Naive thymus-derived CD8-positive, alpha-beta T cell (primary cell): Measurements from ENCODE around the gene SPATA31A6. TPM values are rescaled to one million over a fixed set of nuclear protein-coding genes. Genes with fewer than 3 reads are reported as not detected.
"Not testable (repeated sequence)": the region's sequence is repeated elsewhere in the genome, so short reads cannot be mapped to it uniquely, and the experiment has no call there.

Experiments used
- ATAC-seq, 2 donors: fragments of 150-1000 bp; cut with Tn5 transposase in 1 of 2; sonication (Bioruptor Pico), chemical (Tn5 transposase) in 1 of 2; 1 replicate in 1 of 2; 2 replicates in 1 of 2; pipeline ENCODE4 v1.10.0; 2021; ENCODE audit warnings: mild to moderate bottlenecking in 2 of 2, moderate library complexity in 2 of 2
- POLR2A ChIA-PET: fragments of 350-600 bp; sonication (Branson Sonifier 250); formaldehyde crosslinking; loops from one replicate; lab custom pipeline; 2021; ENCODE audit warnings: antibody characterized with exemption; lab: Charles Lee
- DNase-seq, 10 donors: peaks; one replicate each; pipeline versions ENCODE4 v3.0.0 to v3.0.0-alpha.2; 2020 to 2022
- H3K27ac Mint-ChIP-seq, 10 donors: one replicate each; pipeline ENCODE4 v1.8.0; 2020 to 2022; ENCODE audit warnings: mild to moderate bottlenecking in 10 of 10, mixed read lengths in 10 of 10, moderate library complexity in 4 of 10, inconsistent platforms in 1 of 10
- H3K27me3 Mint-ChIP-seq, 5 donors: one replicate each; pipeline ENCODE4 v1.8.0; 2021 to 2022; ENCODE audit warnings: mixed read lengths in 5 of 5
- H3K36me3 Mint-ChIP-seq, 3 donors: one replicate each; pipeline ENCODE4 v1.8.0; 2020 to 2022; ENCODE audit warnings: mixed read lengths in 3 of 3, mild to moderate bottlenecking in 2 of 3, inconsistent platforms in 1 of 3
- H3K4me1 Mint-ChIP-seq, 4 donors: one replicate each; pipeline ENCODE4 v1.8.0; 2021 to 2022; ENCODE audit warnings: mixed read lengths in 4 of 4
- H3K4me3 Mint-ChIP-seq, 10 donors: one replicate each; pipeline ENCODE4 v1.8.0; 2020 to 2022; ENCODE audit warnings: mild to moderate bottlenecking in 10 of 10, mixed read lengths in 10 of 10, moderate library complexity in 6 of 10, inconsistent platforms in 1 of 10
- H3K9me3 Mint-ChIP-seq, 9 donors: one replicate each; pipeline ENCODE4 v1.8.0; 2020 to 2022; ENCODE audit warnings: mixed read lengths in 9 of 9, mild to moderate bottlenecking in 3 of 9, inconsistent platforms in 1 of 9, moderate library complexity in 1 of 9
- polyA plus RNA-seq, 3 donors: library from polyadenylated mRNA; unstranded; fragments of 300-500 nt; fragmentation: Illumina TruSeq; gene quantifications; one replicate each; pipeline ENCODE4 v1.2.3, GENCODE V29; 2021
- total RNA-seq, 8 experiments: library from RNA in 2 of 8; stranded (reverse) in 2 of 8; gene quantifications; one replicate each; pipeline ENCODE4 v1.2.3 and lab custom pipeline; 2021 to 2026

The SPATA31A6 gene
- not detected for total RNA-seq
- not detected for polyA plus RNA-seq
- total RNA-seq (lab: John Stamatoyannopoulos, UW): 0 reads per million in 6 experiments

DNA sequence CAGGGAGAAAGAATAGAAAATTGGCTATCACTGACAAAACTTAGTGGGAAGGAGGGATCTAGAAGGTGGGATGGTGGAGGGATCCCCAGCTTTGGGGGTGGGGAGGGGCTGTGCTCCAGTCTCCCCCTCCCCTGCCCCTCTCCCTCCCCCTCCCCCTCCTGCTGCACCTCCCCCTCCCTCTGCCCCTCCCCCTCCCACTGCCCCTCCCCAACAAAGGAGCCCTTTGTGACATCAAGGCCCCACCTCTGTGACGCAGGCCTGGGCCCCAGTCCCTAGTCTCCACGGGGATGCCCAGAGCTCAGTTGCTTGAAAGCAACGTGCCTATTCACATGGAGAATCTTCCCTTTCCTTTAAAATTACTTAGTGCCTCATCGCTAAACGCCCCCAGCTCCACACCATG lies at the start of gene SPATA31A6:
Gene SPATA31A6 (plus strand): TSS at position 301 of the 400 bp plus-strand sequence. CDS start 29 bp downstream, at position 330.
- POLR2A ChIA-PET, DNase-seq: not testable (repeated sequence)

DNA sequence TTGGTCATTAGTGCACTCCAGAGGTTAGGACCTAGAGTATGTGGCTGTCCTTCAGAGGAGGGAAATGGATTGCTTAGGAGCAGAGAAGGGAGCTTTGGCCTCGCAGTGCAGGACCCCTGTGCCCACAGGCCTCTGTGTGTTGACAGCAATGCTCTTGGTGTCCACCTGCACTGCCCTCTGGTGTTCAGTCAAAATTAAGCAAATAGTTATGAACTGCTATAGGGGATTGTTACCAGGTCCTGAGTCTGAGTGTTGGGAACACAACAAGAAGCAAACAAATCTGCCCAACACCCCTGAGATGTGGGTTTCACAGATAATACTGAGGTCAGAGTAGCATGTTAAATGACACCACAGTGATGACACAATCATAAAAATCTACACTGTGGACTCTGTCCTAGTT lies 23.2 kb upstream of the SPATA31A6 start:
- H3K9me3 Mint-ChIP-seq, H3K36me3 Mint-ChIP-seq, DNase-seq, POLR2A ChIA-PET, H3K4me3 Mint-ChIP-seq, H3K4me1 Mint-ChIP-seq, H3K27ac Mint-ChIP-seq, ATAC-seq: not testable (repeated sequence)
- peaks cover 0 to 25% (median 0%) of the 10 kb centered on the region in 5 donors for H3K27me3 Mint-ChIP-seq

More for the DNA sequence above, at the start of gene SPATA31A6:
- ATAC-seq, H3K4me3 Mint-ChIP-seq, H3K36me3 Mint-ChIP-seq, H3K9me3 Mint-ChIP-seq, H3K27ac Mint-ChIP-seq, H3K27me3 Mint-ChIP-seq, H3K4me1 Mint-ChIP-seq: not testable (repeated sequence)

DNA sequence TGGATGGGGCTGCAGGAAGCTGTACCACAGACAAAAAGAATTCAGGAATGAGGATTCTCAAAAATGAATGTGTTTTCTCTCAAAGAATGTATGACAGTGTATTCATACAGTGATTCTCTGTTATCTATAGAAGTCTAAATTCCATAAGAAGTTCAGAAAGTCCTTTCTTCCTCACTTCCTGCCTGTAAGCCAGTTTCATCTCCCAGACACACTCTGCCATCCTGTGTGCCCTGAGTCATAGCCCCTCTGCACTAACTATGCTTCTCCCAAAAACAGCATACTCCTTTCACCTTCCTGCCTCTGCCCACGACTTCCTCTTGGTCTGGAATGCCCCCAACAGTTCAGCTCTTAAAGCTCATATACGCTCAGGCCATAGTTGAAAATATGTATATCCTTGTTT lies 36.4 kb downstream of the SPATA31A6 start:
- H3K4me1 Mint-ChIP-seq, H3K9me3 Mint-ChIP-seq, H3K36me3 Mint-ChIP-seq, H3K4me3 Mint-ChIP-seq, H3K27ac Mint-ChIP-seq, H3K27me3 Mint-ChIP-seq, DNase-seq, POLR2A ChIA-PET, ATAC-seq: not testable (repeated sequence)

DNA sequence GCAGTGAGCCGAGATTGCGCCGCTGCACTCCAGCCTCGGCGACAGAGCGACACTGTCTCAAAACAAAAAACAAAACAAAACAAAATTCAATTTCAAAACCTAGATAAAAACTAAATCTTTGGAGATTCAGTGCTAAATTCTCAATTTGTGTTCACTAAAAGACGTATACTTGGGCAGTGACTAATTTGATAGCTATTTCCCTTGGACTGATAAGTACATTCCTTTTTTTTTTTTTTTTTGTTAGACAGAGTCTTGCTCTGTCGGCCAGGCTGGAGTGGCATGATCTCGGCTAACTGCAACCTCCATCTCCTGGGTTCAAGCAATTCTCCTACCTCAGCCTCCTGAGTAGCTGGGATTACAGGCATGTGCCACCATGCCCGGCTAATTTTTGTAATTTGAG lies 39.8 kb downstream of the SPATA31A6 start:
- H3K9me3 Mint-ChIP-seq, H3K27me3 Mint-ChIP-seq, ATAC-seq, H3K36me3 Mint-ChIP-seq, H3K4me1 Mint-ChIP-seq, H3K27ac Mint-ChIP-seq, DNase-seq, POLR2A ChIA-PET, H3K4me3 Mint-ChIP-seq: not testable (repeated sequence)

DNA sequence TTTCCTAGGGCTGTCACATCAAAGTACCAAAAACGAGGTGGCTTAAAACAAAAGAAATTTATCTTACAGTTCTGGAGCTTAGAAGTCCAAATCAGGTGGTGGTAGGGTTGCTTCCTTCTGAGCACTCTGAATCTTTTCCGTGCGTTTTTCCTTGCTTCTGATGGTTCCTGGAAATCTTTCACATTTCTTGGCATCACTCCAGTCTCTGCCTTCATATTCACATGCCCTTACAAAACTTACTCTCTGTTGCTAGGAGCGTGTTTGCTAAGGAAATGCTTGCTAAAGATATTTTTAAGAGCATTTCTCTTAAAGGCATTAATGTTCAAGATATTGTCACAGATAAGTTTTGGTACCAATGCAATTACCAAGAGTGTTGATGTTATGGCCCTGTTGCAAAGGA lies 49.6 kb downstream of the SPATA31A6 start:
- H3K36me3 Mint-ChIP-seq, H3K4me3 Mint-ChIP-seq, H3K27me3 Mint-ChIP-seq, DNase-seq, ATAC-seq, H3K27ac Mint-ChIP-seq, POLR2A ChIA-PET, H3K4me1 Mint-ChIP-seq: not testable (repeated sequence)
- peaks cover 0 to 10% (median 3%) of the 10 kb centered on the region in 9 donors for H3K9me3 Mint-ChIP-seq

DNA sequence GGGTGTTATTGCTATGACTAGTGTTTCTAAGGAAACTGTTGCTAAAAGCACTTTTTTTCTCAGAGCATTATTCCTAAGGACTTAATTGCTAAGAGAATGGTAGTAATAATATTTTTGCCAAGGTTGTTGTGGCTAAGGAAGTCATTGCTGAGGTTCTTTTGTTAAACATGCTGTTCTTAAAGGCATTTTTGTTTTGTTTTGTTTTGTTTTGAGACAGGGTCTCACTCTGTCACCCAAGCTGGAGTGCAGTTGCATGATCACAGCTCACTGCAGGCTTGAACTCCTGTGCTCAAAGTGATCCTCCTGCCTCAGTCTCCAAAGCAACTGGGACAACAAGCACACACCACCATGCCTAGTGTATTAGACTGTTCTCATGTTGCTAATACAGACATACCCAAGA lies 51.2 kb downstream of the SPATA31A6 start:
- H3K4me3 Mint-ChIP-seq, H3K36me3 Mint-ChIP-seq, H3K27me3 Mint-ChIP-seq, H3K27ac Mint-ChIP-seq, H3K4me1 Mint-ChIP-seq, DNase-seq, ATAC-seq, POLR2A ChIA-PET: not testable (repeated sequence)
- peaks cover 0 to 10% (median 3%) of the 10 kb centered on the region in 9 donors for H3K9me3 Mint-ChIP-seq

DNA sequence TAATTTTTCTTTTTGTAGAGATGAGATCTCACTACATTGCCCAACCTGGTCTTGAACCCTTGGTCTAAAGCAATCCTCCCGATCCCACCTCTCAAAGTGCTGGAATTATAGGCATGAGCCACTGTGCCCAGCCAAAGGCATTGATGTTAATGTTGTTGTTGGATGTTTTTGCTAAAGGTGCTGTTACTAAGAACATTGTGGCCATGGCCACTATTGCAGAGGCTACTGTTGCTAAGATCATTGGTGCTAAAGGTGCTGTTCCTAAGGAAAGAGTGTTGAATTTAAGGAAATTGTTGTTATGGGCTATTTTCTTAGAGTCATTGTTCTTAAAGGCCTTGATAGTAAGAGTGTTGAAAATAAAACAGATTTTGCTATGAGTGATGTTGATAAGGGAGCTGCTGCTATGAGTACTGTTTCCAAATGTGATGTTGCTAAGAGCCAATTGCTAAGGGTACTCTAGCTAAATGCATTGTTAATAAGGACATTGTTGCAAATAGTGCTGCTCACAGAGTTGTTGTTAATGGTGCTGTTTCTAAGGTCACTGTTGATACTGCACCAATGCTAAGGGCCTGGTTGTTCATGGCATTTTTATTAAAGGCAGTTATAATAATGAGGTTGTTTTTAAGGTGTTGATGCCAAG lies 52.0 kb downstream of the SPATA31A6 start:
- H3K4me1 Mint-ChIP-seq, H3K27me3 Mint-ChIP-seq, H3K4me3 Mint-ChIP-seq, DNase-seq, H3K27ac Mint-ChIP-seq, POLR2A ChIA-PET, H3K36me3 Mint-ChIP-seq, ATAC-seq: not testable (repeated sequence)
- peaks cover 0 to 10% (median 3%) of the 10 kb centered on the region in 9 donors for H3K9me3 Mint-ChIP-seq

DNA sequence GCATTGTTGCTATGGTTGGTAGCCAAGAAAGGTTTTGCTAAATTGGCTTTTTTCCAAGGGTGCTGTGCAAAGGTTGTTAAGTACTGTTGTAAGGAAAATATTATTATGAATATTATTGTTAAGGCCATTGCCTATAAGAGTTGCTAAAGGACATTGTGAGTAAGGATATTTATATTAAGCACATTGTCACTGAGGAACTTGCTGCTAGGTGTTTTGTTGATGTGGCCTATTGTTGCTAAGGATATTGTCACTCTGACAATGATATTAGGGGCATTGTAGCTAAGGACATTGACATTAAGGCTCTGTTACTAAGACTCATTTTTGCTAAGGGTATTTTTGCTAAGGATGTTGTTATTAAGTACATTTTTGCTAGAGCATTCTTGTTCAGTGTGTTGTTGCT lies 52.6 kb downstream of the SPATA31A6 start:
- H3K27me3 Mint-ChIP-seq, ATAC-seq, POLR2A ChIA-PET, H3K9me3 Mint-ChIP-seq, H3K36me3 Mint-ChIP-seq, H3K4me3 Mint-ChIP-seq, H3K27ac Mint-ChIP-seq, H3K4me1 Mint-ChIP-seq, DNase-seq: not testable (repeated sequence)

DNA sequence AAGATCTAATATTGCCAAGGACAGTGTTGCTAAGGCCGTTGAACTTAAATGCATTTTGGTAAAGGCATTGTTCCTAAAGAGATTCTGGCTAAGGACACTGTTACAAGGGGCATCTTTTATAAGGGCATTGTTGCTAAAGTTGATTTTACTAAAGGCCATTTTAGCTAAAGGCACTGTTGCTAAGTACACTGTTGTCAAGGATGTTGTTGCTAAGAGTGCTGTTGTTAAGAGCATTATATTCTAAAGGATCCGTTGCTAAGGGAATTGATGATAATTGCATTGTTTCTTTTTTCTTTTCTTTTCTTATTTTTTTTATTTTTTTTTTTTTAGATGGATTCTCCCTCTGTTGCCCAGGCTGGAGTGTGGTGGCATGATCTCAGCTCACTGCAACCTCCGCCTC lies 53.9 kb downstream of the SPATA31A6 start:
- H3K27ac Mint-ChIP-seq, H3K9me3 Mint-ChIP-seq, H3K36me3 Mint-ChIP-seq, H3K27me3 Mint-ChIP-seq, ATAC-seq, POLR2A ChIA-PET, H3K4me1 Mint-ChIP-seq, H3K4me3 Mint-ChIP-seq, DNase-seq: not testable (repeated sequence)

DNA sequence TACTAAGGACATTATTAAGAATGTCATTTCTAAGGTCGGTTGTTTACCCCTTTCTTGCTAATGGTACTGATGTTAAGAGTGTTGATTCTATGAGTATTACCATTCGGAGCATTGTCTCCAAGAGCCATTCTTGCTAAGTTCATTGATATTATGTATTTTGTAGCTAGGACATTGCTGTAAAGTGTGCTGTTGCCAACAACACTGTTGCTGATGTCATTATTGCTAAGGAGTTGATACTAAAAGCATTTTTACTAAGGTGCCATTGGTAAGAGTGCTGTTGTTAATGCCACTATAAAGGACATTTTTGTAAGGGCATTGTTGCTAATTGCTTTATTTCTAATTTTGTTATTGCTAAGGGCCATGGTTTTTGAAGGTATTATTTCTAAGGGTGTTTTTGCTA lies 55.4 kb downstream of the SPATA31A6 start:
- H3K9me3 Mint-ChIP-seq, H3K4me3 Mint-ChIP-seq, H3K4me1 Mint-ChIP-seq, POLR2A ChIA-PET, H3K36me3 Mint-ChIP-seq, DNase-seq, H3K27ac Mint-ChIP-seq, H3K27me3 Mint-ChIP-seq, ATAC-seq: not testable (repeated sequence)

Other genes starting within 250 kb of the SPATA31A6 start
- not detected for gene CNTNAP3B, start 54.2 kb upstream of the SPATA31A6 start, total RNA-seq
- not detected for gene CNTNAP3B, start 54.2 kb upstream of the SPATA31A6 start, polyA plus RNA-seq